PC-3 (cell line): ENCODE results near the gene SEMA4B. TPM values are rescaled to one million over a fixed set of nuclear protein-coding genes. Genes with fewer than 3 reads are reported as not detected.

Source experiments
- ATAC-seq: fragments of 200-7000 bp; cut with Tn5 transposase; 2 replicates; pipeline ENCODE4 v1.9.1; 2020; ENCODE audit warnings: mild to moderate bottlenecking, moderate library complexity
- BruUV-seq: library from RNA; stranded (reverse); fragments of 400-500 nt; replicated peaks from 2 replicates; lab custom pipeline; 2021; lab: Mats Ljungman, UMichigan
- CTCF ChIA-PET: fragments of 300-600 bp; sonication (Branson Sonifier 250); formaldehyde crosslinking; loops from one replicate; lab custom pipeline; 2022; ENCODE audit warnings: antibody characterized with exemption; lab: Charles Lee
- POLR2A ChIA-PET: fragments of 300-600 bp; sonication (Branson Sonifier 250); formaldehyde crosslinking; loops from one replicate; lab custom pipeline; 2022; ENCODE audit warnings: antibody characterized with exemption; ENCODE audit not compliant: unreplicated experiment; lab: Charles Lee
- DNase-seq: peaks from one replicate; pipeline ENCODE4 v3.0.0-alpha.2; 2015
- H2AFZ ChIP-seq: fragments of 300-600 bp; sonication (generic); 2 replicates; pipeline ENCODE4 v1.6.0; 2016; ENCODE audit warnings: antibody characterized with exemption, low read length
- H3F3A ChIP-seq: fragments of 300-600 bp; sonication (generic); one replicate; pipeline ENCODE4 v1.6.0; 2017; ENCODE audit warnings: antibody characterized with exemption, low read length, control low read depth, mild to moderate bottlenecking; ENCODE audit not compliant: unreplicated experiment
- H3K27ac ChIP-seq: fragments of 300-600 bp; sonication (generic); 2 replicates; pipeline ENCODE4 v1.5.1; 2016; ENCODE audit warnings: mild to moderate bottlenecking, low read length
- H3K27me3 ChIP-seq: fragments of 300-600 bp; sonication (generic); 2 replicates; pipeline ENCODE4 v1.6.1; 2016; ENCODE audit warnings: low read length, mixed read lengths
- H3K36me3 ChIP-seq: fragments of 300-600 bp; sonication (generic); 2 replicates; pipeline ENCODE4 v1.6.1; 2016; ENCODE audit warnings: low read depth, mixed run types, low read length, mixed read lengths
- H3K4me1 ChIP-seq: fragments of 300-600 bp; sonication (generic); 2 replicates; pipeline ENCODE4 v1.5.1; 2016; ENCODE audit warnings: low read length; ENCODE audit not compliant: insufficient read depth
- H3K4me2 ChIP-seq: fragments of 300-600 bp; sonication (generic); 2 replicates; pipeline ENCODE4 v1.6.0; 2016; ENCODE audit warnings: low read length
- H3K4me3 ChIP-seq: fragments of 300-600 bp; sonication (generic); 2 replicates; pipeline ENCODE4 v1.5.1; 2016; ENCODE audit warnings: mild to moderate bottlenecking, low read length, mixed read lengths
- H3K79me2 ChIP-seq: fragments of 300-600 bp; sonication (generic); 2 replicates; pipeline ENCODE4 v1.6.1; 2017; ENCODE audit warnings: low read length, mixed read lengths
- H3K9ac ChIP-seq: fragments of 300-600 bp; sonication (generic); 2 replicates; pipeline ENCODE4 v1.6.0; 2016; ENCODE audit warnings: mild to moderate bottlenecking, low read length
- H3K9me2 ChIP-seq: fragments of 300-600 bp; sonication (generic); replicated peaks from 2 replicates; pipeline ENCODE4 v1.6.1; 2016; ENCODE audit warnings: mixed run types, low read length, mixed read lengths
- H3K9me3 ChIP-seq: fragments of 300-600 bp; sonication (generic); 2 replicates; pipeline ENCODE4 v1.6.1; 2016; ENCODE audit warnings: low read length, mixed read lengths
- H4K20me1 ChIP-seq: fragments of 300-600 bp; sonication (generic); 2 replicates; pipeline ENCODE4 v1.6.1; 2016; ENCODE audit warnings: low read length, mixed read lengths
- EZH2 ChIP-seq: fragments of 300-600 bp; sonication (generic); IDR thresholded peaks from one replicate; pipeline ENCODE4 v1.6.1; 2017; ENCODE audit warnings: antibody characterized with exemption, mild to moderate bottlenecking, low read length; ENCODE audit not compliant: unreplicated experiment
- EZH2phosphoT487 ChIP-seq: fragments of 300-600 bp; sonication (generic); IDR thresholded peaks from 2 replicates; pipeline ENCODE4 v1.6.1; 2018; ENCODE audit warnings: mild to moderate bottlenecking, antibody characterized with exemption, low read length, borderline replicate concordance
- intact Hi-C: fragments of 100-400 bp; cut with micrococcal nuclease; formaldehyde crosslinking; loops from 2 replicates; pipeline ENCODE4 v1.9.0; 2023
- total RNA-seq: library from RNA; depleted of rRNA; stranded (reverse); fragments of >200 nt; gene quantifications from 2 replicates; pipeline ENCODE4 v1.2.3, GENCODE V29; 2014
- TF ChIP-seq, protein P1 (sequence below): fragments of 300-600 bp; sonication (generic); conservative IDR thresholded peaks from 2 replicates; pipeline ENCODE4 v1.5.1; 2017; ENCODE audit warnings: antibody characterized with exemption, low read depth, mild to moderate bottlenecking, low read length

Gene SEMA4B
- total RNA-seq, 1 experiment from 2014 or later: 114 TPM

DNA sequence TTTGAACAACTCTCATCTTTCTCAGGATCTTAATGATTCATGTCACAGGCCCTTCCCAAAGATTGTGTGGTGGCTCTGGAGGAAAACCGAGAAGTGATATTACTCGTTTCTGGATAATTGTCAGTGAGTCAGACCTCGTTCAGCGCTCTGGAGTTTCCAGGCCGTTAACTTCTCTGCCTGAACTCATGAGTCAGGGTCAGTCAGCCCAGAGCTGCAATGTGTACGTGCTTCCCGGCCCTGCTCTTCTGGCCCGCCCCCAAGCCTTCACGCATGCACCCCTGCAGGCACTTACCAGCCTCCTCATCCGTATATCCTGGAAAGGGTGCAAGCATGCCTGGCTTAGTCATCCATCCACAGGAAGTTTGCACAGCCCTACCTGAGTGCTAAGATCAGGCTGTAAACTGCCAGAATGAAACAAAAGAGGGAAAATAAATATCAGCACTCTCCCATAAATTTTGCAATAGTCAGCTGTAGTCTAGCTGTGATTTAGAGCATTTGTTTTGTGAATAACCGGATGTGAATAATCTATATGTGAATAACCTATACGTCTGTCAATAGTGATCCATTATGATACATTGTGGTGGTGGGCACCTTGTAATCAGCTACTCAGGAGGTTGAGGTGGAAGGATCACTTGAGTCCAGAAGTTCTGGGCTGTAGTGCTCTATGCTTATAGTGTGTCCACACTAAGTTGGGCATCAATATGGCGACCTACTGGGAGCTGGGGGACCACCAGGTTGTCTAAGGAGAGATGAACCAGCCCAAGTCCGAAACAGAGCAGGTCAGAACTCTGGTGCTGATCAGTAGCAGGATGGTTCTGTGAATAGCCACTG lies 35.3 kb upstream of the SEMA4B start:
- 0 out of 2 replicates have a peak, but pooled peaks have one; percentile 37 for TF ChIP-seq EZH2phosphoT487
- TF ChIP-seq EZH2: no peak
- TF ChIP-seq, protein P1, sequence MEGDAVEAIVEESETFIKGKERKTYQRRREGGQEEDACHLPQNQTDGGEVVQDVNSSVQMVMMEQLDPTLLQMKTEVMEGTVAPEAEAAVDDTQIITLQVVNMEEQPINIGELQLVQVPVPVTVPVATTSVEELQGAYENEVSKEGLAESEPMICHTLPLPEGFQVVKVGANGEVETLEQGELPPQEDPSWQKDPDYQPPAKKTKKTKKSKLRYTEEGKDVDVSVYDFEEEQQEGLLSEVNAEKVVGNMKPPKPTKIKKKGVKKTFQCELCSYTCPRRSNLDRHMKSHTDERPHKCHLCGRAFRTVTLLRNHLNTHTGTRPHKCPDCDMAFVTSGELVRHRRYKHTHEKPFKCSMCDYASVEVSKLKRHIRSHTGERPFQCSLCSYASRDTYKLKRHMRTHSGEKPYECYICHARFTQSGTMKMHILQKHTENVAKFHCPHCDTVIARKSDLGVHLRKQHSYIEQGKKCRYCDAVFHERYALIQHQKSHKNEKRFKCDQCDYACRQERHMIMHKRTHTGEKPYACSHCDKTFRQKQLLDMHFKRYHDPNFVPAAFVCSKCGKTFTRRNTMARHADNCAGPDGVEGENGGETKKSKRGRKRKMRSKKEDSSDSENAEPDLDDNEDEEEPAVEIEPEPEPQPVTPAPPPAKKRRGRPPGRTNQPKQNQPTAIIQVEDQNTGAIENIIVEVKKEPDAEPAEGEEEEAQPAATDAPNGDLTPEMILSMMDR: no peak
- Histone ChIP-seq H3K9me3 (no peaks in the 10 kb centered on the region), H3K27me3 (no peaks in the 10 kb centered on the region), H3K4me2 (peak overlapping the region; percentile 54), H3K27ac (peak overlapping the region; percentile 100), H4K20me1 (no peaks in the 10 kb centered on the region), H3K9ac (peak overlapping the region; percentile 90), H3F3A (peaks cover 16% of the 10 kb centered on the region), H3K36me3 (no peaks in the 10 kb centered on the region), H2AFZ (no peak overlapping the region), H3K4me3 (no peak overlapping the region), H3K4me1 (peaks cover 52% of the 10 kb centered on the region), H3K9me2 (no peaks in the 10 kb centered on the region), H3K79me2 (no peaks in the 10 kb centered on the region)
- POLR2A ChIA-PET: interaction anchor here (0.6 kb wide), 1 partner anchor 68 kb away, joined by 11 read pairs; the partner anchor contains the start of genes CIB1 and GDPGP1
- intact Hi-C loops: loop anchor here (1.0 kb wide), 1 partner anchor 18 kb away; no protein-coding TSS in a partner anchor
- ATAC-seq: peak; percentile 91
- CTCF ChIA-PET: no interaction called here
- BruUV-seq: TSS peak; percentile 78
- DNase-seq: peak; percentile 99

DNA sequence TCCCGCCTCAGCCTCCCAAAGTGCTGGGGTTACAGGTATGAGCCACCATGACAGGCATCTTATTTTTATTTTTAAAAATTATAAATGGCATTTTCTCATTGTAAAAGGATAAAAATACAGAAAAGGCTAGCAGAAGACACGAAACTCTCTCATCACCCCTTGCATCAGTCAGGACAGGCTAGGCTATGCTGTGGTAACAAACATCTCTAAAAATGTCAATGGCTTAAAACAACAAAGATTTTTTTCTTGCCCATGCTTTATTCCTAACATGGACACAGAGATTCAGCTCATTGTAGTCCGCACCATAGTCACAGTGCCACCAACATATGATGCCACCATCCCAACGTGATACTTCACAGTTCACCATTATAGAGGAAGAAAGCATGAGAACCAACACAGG lies 34.0 kb upstream of the SEMA4B start:
- H3K9me3 ChIP-seq: no peaks in the 10 kb centered on the region
- peaks cover 40% of the 10 kb centered on the region for H3K4me1 ChIP-seq
- no peaks in the 10 kb centered on the region for H3K36me3 ChIP-seq
- H3K9me2 ChIP-seq: no peaks in the 10 kb centered on the region
- ChIA-PET CTCF (no interaction called here), POLR2A (no interaction called here)
- H3K9ac ChIP-seq: peak overlapping the region; percentile 87
- H3F3A ChIP-seq: peaks cover 16% of the 10 kb centered on the region
- DNase-seq (no peak), ATAC-seq (no peak)
- no peak overlapping the region for H3K4me2 ChIP-seq
- H3K79me2 ChIP-seq: no peaks in the 10 kb centered on the region
- peak overlapping the region; percentile 100 for H3K27ac ChIP-seq
- H3K27me3 ChIP-seq: no peaks in the 10 kb centered on the region
- TF ChIP-seq EZH2 (no peak), EZH2phosphoT487 (no peak)
- TF ChIP-seq, protein P1: no peak
- no peak overlapping the region for H2AFZ ChIP-seq
- no peaks in the 10 kb centered on the region for H4K20me1 ChIP-seq
- H3K4me3 ChIP-seq: no peak overlapping the region
- no TSS peak for BruUV-seq
- intact Hi-C loops: no loop called here

DNA sequence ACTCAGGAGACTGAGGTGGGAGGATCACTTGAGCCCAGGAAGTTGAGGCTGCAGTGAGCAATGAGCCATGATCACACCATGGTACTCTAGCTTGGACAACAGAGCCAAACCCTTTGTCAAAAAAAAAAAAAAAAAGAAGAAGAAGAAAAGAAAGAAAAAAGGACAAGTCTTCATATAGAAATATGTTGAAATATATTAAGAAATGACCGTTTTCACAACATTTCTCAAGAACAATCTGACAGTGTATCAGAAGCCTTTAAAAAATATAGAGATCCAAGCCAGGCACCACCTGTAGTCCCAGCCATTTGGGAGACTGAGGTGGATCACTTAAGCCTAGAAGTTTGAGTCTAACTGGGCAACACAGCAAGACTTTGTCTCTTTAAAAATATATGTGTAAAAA lies 29.5 kb upstream of the SEMA4B start:
- POLR2A ChIA-PET: no interaction called here
- CTCF ChIA-PET: no interaction called here

More for the DNA sequence above, 29.5 kb upstream of the SEMA4B start:
- Histone ChIP-seq H3K27me3 (no peaks in the 10 kb centered on the region), H3K4me3 (no peak overlapping the region), H3K79me2 (no peaks in the 10 kb centered on the region), H2AFZ (no peak overlapping the region), H3K9me2 (no peaks in the 10 kb centered on the region), H3K4me2 (no peak overlapping the region), H3K36me3 (no peaks in the 10 kb centered on the region), H3K4me1 (peaks cover 14% of the 10 kb centered on the region), H4K20me1 (no peaks in the 10 kb centered on the region), H3K9me3 (no peaks in the 10 kb centered on the region), H3K9ac (no peak overlapping the region), H3F3A (no peaks in the 10 kb centered on the region), H3K27ac (no peak overlapping the region)
- no peak for DNase-seq
- no peak for ATAC-seq
- BruUV-seq: no TSS peak
- no peak for TF ChIP-seq EZH2phosphoT487
- TF ChIP-seq, protein P1: no peak
- no peak for TF ChIP-seq EZH2
- intact Hi-C loops: no loop called here
